ENCODE measurements around the gene S1PR5.

S1PR5 gene

DNA sequence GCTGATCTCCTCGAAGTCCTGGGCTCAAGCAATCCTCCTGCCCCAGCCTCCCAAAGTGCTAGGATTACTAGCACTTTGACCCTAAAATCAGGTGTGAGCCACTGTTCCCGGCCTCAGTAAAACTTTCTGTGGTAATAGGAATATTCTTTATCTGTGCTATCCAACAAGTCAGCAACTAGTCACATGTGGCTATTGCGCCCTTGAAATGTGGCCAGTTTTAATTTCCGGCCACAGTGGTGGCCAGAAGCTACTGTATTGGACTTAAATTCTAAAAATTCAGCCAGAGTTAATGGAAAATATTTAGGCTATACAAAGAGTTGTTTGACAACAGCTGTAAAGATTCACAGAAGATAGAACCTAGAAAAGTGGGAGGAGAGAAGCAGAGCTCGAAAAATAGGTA is 44.1 kb downstream of the S1PR5 start:
- TF ChIP-seq Cebpa-rat (IDR thresholded peaks at IDR 0.05), result no peak
- Histone ChIP-seq H3K27me3 (no peaks in the 10 kb centered on the region), H3K9me3 (replicated peaks in 1 of 11) (no peaks in the 10 kb centered on the region)

GRCh38 chr19:10471909-10472308 is 45.3 kb downstream of the S1PR5 start:
- Histone ChIP-seq H3K9me3 (replicated peaks in 1 of 11) (no peaks in the 10 kb centered on the region), H3K4me1 (peaks cover 0 to 9% (median 6%) of the 10 kb centered on the region in 10 experiments; a peak in 12 of 20 replicates), H3K4me2 (no peak overlapping the region), H3K4me3 (no peak overlapping the region), H4K20me1 (no peaks in the 10 kb centered on the region; a peak in 1 of 22 replicates), H3K27me3 (no peaks in the 10 kb centered on the region), H3K36me3 (peaks cover 5 to 24% (median 10%) of the 10 kb centered on the region in 11 experiments; a peak in 21 of 22 replicates), H3K9ac (no peak overlapping the region), H3K27ac (no peak overlapping the region)
- TF ChIP-seq Cebpa-rat (IDR thresholded peaks at IDR 0.05), result no peak

More for the DNA sequence above, 44.1 kb downstream of the S1PR5 start:
- H3K4me2 ChIP-seq, result no peak overlapping the region
- no peaks in the 10 kb centered on the region for H3K4me1 ChIP-seq
- peaks cover 0 to 14% (median 0%) of the 10 kb centered on the region in 11 experiments; a peak in 7 of 22 replicates for H3K36me3 ChIP-seq
- H3K27ac ChIP-seq, result no peak overlapping the region
- H3K9ac ChIP-seq, result peak overlapping the region in 1 of 11 experiments; percentile 15; a peak in 1 of 22 replicates
- no peak overlapping the region for H3K4me3 ChIP-seq
- H4K20me1 ChIP-seq, result peaks cover 0 to under 1% (median 0%) of the 10 kb centered on the region in 11 experiments; a peak in 1 of 22 replicates

DNA sequence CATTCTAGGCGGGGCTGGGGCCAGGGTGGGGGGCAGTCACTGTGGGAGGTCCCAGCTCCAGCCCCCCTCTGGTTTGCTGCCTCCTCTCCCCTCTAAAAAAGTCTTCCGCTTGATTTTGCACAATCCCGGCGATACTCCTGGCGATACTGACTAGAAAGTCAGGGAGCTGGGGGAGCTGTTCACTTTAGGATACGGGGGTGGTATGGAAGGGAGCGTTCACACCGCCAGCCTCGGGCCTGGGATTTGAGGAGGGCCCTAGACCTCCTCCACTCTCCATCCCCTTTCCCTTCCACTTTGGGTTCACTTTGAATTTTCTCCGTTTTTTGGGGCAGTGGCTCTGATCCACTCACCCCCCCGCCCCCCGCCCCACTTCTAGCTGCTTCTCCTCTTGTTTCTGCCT is 49.1 kb downstream of the S1PR5 start:
- Histone ChIP-seq H3K36me3 (peaks cover 18 to 53% (median 38%) of the 10 kb centered on the region in 11 experiments), H3K4me1 (peaks cover 0 to 10% (median 7%) of the 10 kb centered on the region in 10 experiments; a peak in 12 of 20 replicates), H3K9ac (no peak overlapping the region), H3K27ac (no peak overlapping the region), H3K27me3 (no peaks in the 10 kb centered on the region), H3K4me3 (no peak overlapping the region), H4K20me1 (no peaks in the 10 kb centered on the region; a peak in 1 of 22 replicates), H3K9me3 (replicated peaks in 1 of 11) (no peaks in the 10 kb centered on the region), H3K4me2 (no peak overlapping the region)
- no peak for TF ChIP-seq Cebpa-rat (IDR thresholded peaks at IDR 0.05)

DNA sequence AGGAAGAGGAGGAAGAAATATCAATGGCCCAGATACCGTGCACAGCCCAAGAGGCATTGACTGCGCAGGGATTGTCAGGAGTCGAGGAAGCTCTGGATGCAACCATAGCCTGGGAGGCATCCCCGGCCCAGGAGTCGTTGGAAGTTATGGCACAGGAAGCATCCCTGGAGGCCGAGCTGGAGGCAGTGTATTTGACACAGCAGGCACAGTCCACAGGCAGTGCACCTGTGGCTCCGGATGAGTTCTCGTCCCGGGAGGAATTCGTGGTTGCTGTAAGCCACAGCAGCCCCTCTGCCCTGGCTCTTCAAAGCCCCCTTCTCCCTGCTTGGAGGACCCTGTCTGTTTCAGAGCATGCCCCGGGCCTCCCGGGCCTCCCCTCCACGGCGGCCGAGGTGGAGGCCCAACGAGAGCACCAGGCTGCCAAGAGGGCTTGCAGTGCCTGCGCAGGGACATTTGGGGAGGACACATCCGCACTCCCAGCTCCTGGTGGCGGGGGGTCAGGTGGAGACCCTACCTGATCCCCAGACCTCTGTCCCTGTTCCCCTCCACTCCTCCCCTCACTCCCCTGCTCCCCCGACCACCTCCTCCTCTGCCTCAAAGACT is 50.0 kb downstream of the S1PR5 start:
- Histone ChIP-seq H4K20me1 (no peaks in the 10 kb centered on the region; a peak in 1 of 22 replicates), H3K4me3 (no peak overlapping the region), H3K36me3 (peaks cover 18 to 63% (median 43%) of the 10 kb centered on the region in 11 experiments), H3K27ac (peak overlapping the region in 1 of 11 experiments; percentile 35; a peak in 2 of 22 replicates), H3K9me3 (replicated peaks in 1 of 11) (no peaks in the 10 kb centered on the region), H3K4me1 (peaks cover 0 to 10% (median 7%) of the 10 kb centered on the region in 10 experiments; a peak in 13 of 20 replicates), H3K9ac (peak overlapping the region in 6 of 11 experiments; percentile 5 to 50 (median 28); a peak in 3 of 22 replicates), H3K27me3 (no peaks in the 10 kb centered on the region), H3K4me2 (peak overlapping the region in 7 of 11 experiments; percentile 10 to 51 (median 26); a peak in 8 of 22 replicates)
- no peak for TF ChIP-seq Cebpa-rat (IDR thresholded peaks at IDR 0.05)

- H4K20me1 ChIP-seq, result peaks cover 0 to 7% (median 0%) of the 10 kb centered on the region in 11 experiments; a peak in 4 of 22 replicates
- peaks cover 6 to 22% (median 17%) of the 10 kb centered on the region in 10 experiments for H3K4me1 ChIP-seq
- no peaks in the 10 kb centered on the region for H3K27me3 ChIP-seq
- TF ChIP-seq Cebpa-rat (IDR thresholded peaks at IDR 0.05), result no peak
- no peak overlapping the region for H3K27ac ChIP-seq
- H3K4me2 ChIP-seq, result no peak overlapping the region
- no peak overlapping the region for H3K9ac ChIP-seq
- no peaks in the 10 kb centered on the region for H3K9me3 ChIP-seq (replicated peaks in 1 of 11)
- H3K4me3 ChIP-seq, result no peak overlapping the region
- peaks cover 18 to 62% (median 48%) of the 10 kb centered on the region in 11 experiments for H3K36me3 ChIP-seq
Measured at GRCh38 chr19:10464456-10464855, 52.8 kb downstream of the S1PR5 start.

Measured in BLaER1 treated with 17β-estradiol and CSF1 and Interleukin-3, amounts not matched to agents 10 nM and 100 nM (cell line).